NCI-H1048 (cell line): ENCODE measurements around the gene PALLD.
"Not testable (repeated sequence)": the region's sequence is repeated elsewhere in the genome, so short reads cannot be mapped to it uniquely, and the experiment has no call there.

Source experiments
- DNase-seq: peaks from one replicate; lab custom pipeline; 2025; lab: John Stamatoyannopoulos, UW

PALLD gene

GRCh38 chr4:168498251-168498650, 1.4 kb downstream of the PALLD start:
- no peak for DNase-seq

DNA sequence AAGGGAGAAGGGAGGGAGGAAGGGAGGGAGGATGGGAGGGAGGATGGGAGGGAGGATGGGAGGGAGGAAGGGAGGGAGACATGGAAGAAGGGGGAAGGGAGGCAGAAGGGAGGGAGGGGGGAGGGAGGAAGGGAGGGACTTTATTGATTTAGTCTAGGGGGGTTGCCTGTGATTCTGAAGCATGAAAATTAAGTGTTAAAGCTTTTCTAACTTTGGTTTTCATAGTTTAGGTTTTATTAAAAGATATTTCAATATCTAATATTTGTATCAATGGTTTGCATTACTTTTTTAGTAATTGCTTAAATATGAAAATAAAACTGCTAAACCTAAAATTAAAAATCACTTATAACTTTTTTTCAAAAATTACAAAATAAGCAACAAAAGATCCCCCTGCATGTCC, 2.4 kb downstream of the PALLD start:
- no peak for DNase-seq

DNA sequence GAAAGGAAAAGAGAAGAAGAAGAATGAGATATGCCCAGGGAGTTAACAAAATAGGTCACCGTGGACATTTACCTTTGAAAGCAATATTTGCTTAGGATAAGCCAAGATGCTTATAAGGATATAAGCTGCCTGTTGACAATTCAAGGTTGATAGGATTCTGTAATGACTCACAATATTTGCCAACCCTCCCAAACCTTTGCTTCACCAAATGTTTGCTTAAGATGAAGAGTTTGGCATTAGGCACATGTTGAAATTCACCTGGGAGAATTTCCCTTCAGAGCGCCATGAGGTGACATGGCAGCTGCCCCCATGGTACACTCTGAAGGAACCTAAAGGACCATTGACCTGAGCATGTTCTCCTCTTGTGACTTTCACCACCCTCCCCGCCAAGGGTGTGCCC, 4.6 kb downstream of the PALLD start:
- no peak for DNase-seq

DNA sequence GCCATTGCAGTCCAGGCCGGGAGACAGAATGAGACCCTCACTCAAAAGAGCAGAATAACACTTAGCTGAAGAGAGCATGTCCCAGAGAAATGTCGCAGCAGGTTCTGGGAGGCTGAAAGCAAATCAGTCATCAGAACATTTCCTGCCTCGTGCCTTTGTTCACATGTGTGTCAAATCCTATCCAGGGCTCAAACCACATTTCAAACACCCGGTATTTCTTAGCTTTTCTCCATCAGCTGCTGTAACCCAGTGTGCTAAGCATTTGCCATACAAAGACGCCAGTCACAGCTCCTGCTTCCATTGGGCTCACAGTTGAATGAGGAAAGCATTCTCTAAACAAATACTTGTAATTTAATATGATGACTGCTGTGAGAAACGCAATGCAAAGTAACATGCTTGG, 6.0 kb downstream of the PALLD start:
- DNase-seq = no peak

- DNase-seq = no peak
These were observed 7.0 kb downstream of the PALLD start for GRCh38 chr4:168503652-168504362.

- no peak for DNase-seq
These were observed 7.7 kb downstream of the PALLD start for GRCh38 chr4:168504526-168504925.

- no peak for DNase-seq
These were observed 9.2 kb downstream of the PALLD start for GRCh38 chr4:168506014-168506413.

DNA sequence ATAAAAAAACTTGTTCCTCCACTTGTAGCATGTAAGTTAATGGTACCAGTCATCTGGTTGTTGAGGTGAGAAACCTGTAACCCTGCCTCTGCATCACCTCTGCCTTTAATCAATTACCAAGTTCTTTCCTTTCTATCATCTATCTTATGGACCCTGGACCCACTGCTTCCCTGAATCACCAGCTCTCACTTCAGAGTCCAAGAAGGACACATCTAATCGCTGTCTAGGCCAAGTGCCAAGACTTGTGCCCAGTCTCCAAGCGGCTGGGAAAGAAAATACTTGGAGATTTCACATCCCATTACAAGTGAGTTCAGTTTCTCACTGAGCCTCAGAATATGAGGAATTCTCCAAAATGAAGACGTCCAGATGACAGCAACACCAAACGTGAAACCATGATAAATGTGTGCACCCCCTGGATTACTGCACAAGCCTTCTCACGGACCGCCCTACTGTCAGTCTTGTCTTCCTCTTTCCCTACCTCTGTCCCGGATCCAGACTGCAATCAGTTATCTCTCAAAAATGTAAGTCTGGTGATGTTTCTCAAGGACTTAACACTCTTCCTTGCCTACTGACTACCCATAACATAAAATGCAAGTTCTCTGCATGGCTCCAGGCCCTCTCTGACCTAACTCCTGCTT, 10.4 kb downstream of the PALLD start:
- no peak for DNase-seq

GRCh38 chr4:168508683-168509082, 11.8 kb downstream of the PALLD start:
- DNase-seq = no peak

GRCh38 chr4:168509786-168510185, 12.9 kb downstream of the PALLD start:
- DNase-seq = no peak

DNA sequence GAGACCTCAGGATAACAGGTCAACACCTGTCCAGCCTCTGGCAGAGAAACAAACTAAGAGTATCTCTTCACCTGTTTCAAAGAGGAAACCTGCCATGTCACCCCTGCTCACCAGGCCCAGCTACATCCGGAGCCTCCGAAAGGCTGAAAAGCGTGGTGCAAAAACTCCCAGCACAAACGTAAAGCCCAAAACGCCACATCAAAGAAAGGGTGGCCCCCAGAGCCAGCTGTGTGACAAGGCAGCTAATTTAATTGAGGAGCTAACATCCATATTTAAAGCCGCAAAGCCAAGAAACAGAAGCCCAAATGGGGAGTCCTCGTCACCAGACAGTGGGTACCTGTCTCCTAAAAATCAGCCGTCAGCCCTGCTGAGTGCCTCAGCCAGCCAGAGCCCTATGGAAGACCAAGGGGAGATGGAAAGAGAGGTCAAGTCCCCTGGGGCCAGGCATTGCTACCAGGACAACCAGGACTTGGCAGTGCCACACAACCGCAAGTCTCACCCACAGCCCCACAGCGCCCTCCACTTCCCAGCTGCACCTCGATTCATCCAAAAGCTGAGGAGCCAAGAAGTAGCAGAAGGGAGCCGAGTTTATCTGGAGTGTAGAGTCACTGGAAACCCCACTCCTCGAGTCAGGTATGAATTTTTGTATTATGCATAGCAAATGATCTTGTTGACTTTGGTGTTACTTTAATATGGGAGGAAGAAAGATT, 15.1 kb downstream of the PALLD start:
- no peak for DNase-seq

GRCh38 chr4:168513826-168514225, 17.0 kb downstream of the PALLD start:
- DNase-seq = not testable (repeated sequence)

DNA sequence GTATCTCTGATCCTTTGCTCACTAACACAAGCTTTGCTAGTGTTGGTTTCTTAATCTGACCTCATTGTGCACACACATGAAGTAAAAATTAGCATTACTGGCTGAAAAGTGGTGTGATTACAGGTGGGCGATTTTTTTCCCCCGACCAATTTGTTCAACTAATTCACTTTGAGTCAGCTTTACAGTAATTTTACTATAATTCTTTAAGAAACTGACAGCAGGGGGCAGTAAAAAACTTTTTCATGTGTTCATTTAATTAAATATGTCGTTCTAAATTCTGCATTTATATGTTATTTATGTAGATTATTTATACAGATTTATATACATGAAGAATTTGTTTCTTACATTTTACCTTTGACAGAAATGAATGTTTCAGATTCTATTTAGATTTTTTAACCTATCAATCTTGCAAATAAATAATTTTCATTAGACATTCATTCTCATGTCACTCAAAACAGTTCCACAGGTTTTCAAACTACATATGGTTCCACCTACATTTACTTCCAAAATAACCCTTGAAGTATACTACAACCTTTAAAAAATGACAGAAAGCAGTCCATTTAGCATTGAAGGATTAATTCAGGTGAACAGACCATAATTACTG, 17.5 kb downstream of the PALLD start:
- no peak for DNase-seq

- DNase-seq = no peak
These were observed 18.6 kb downstream of the PALLD start for GRCh38 chr4:168515222-168516011.

DNA sequence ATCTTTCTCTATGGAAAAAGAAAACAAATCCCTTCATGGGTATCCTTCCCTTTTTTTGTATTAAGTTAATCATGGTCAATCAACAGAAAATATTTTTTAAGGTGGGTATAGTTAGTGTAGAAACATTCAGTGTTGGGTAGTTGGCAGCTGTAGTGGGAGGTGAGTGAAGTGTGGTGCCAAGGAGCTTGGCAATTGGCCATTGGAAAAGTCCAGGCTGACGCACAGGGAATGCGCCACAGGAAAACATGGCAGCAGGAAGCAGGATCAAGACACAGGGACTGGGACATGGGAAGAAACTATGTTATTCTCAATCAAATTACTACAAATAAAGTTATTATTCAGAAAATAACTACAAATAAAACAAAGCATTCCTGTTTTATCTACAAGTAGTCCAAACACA, 20.0 kb downstream of the PALLD start:
- no peak for DNase-seq

GRCh38 chr4:168519576-168519975, 22.7 kb downstream of the PALLD start:
- no peak for DNase-seq

DNA sequence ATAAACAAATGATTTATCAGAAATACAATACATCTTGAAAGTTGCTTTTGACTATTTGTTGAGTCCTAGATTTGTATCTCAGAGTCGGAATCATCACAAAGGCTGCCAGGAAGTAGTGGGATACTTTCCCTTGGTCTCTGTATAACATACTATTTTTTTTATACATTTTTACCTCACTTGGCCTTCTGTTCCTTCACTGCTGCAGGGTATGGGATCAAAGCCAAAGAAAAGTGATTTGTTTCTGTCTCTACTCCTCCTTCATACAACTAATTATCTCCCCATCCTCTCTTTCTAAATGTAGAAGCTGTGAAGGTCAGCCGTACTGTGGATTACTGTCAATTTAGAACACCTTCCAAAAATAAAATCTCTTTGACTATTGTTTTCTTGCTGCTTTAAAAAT, 24.9 kb downstream of the PALLD start:
- no peak for DNase-seq

GRCh38 chr4:168522356-168522755, 25.5 kb downstream of the PALLD start:
- peak; percentile 20 for DNase-seq

- DNase-seq = no peak
These were observed 26.1 kb downstream of the PALLD start for GRCh38 chr4:168522829-168523489.

GRCh38 chr4:168524006-168524405, 27.2 kb downstream of the PALLD start:
- DNase-seq = no peak

DNA sequence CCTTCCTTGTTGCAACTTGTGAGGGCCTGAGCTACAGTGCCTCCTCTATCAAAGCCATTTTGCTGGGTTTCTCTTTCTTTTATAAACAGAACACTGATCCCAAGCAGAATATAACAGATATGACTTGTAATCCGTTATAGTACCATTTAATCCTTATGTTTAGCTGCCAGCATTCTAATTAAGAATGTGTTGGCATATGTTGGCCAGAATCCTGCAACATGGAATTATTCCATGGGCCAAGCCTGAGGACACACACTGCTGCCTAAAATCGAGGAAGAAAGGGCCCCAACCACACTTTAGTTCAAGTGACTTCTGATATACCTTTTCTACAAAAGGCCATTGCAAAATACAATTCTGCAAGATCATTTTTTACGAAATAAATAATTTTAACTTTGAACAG, 28.0 kb downstream of the PALLD start:
- DNase-seq = no peak

DNA sequence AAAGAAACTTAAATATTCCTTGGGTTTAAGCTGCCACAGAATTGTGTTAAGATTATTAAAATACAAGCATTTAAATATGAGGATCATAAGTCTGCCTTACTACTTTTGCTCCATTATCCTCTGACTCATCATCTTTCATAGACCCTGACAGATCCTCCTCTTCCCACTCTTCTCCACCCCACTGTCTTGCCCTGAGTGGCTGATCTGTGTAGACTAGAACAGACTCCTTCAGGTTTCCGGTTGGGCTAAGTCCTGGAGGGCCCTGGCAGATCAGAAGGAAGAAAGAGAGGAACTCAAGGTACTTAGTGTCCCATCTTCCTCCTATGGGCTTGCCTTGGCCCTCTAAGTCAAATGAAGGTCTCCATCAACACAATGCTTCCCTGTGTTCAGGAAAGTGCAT, 30.7 kb downstream of the PALLD start:
- no peak for DNase-seq
